ENCODE data around the gene SRD5A1.
A peak's percentile ranks its signal among the peaks of the same experiment; 100 is the strongest.

SRD5A1 gene

DNA sequence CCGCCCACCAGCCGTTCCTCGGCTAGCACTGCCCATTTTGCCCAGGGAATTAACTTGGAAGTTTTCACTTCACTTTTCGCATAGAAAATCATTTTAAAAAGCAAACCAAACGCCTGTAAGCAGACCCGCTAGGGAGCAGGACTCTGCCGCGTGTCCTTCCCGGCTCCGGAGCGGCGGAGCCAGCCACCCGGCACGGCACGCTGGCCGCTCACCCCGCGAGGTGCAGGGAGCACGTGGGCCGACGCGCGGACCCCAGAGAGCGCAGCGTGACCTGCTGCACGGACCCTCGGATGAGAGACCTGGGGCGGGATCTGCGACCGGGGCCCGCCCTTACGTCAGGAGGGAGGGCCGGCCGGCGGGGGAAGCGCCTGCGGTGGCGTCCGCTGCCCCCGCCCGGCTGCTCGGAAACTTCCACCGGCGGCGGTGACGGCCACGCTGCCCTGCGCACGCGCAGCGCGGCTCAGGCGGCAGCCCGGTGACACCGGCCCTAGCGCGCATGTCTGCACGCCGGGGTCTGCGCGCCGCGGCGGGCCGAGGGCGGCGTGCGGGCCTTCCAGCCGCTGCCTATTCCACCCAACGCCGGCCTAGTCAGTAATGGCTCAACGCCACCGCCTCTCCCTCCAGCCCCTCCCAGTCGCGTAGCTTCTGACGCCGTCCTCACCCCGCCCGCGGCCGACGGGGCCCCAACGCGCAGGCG lies 79.5 kb downstream of the SRD5A1 start:
- peak; percentile 92 for DNase-seq (ENCODE audit: low read depth)

DNA sequence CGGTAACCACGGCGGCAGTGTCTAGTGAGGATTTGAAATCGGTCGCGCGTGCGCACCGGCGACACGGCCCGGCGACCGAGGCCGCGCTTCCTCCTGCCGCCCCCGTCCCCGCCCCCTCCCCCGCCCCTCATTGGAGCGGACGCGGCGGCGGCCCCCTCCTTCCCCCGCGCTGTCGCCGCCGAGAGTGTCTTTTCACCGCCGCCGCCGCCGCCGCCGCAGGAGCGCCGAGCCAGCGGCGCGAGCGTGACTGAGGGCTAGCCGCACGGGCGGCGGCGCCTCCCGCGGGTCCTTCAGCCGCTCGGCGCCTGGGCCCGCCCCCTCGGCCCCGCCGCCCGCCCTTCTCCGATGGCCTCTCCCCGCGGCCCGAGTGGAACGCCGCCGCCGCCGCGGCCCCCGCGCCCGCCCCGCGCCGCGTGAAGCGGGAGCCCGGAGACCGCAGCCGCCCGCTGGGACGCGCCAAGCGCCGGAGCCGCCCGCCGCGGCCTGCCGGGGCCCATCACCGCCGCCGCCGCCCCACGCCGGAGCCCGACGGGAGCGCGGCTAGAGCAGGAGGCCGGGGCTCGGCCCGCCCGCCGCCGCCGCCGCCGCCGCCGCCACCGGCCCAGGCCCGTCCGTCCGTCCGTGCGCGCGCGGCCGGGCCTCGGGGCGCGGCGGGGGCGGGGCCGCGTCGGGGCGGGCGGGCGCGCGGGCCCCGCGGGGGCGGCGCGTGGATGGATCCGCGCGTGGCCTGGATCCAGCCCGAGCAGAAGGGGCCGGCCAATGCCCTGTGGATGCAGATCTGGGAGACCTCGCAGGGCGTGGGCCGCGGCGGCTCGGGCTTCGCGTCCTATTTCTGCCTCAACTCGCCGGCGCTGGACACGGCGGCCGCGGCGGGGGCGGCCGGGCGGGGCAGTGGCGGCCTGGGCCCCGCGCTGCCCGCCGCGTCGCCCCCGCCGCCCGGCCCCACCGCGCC lies 80.3 kb downstream of the SRD5A1 start, which contains the start of gene TENT4A:
Gene TENT4A (plus strand): TSS at position 159 of the 952 bp plus-strand sequence. CDS start 552 bp downstream, at position 711.
- no peak for DNase-seq (ENCODE audit: low read depth)

DNA sequence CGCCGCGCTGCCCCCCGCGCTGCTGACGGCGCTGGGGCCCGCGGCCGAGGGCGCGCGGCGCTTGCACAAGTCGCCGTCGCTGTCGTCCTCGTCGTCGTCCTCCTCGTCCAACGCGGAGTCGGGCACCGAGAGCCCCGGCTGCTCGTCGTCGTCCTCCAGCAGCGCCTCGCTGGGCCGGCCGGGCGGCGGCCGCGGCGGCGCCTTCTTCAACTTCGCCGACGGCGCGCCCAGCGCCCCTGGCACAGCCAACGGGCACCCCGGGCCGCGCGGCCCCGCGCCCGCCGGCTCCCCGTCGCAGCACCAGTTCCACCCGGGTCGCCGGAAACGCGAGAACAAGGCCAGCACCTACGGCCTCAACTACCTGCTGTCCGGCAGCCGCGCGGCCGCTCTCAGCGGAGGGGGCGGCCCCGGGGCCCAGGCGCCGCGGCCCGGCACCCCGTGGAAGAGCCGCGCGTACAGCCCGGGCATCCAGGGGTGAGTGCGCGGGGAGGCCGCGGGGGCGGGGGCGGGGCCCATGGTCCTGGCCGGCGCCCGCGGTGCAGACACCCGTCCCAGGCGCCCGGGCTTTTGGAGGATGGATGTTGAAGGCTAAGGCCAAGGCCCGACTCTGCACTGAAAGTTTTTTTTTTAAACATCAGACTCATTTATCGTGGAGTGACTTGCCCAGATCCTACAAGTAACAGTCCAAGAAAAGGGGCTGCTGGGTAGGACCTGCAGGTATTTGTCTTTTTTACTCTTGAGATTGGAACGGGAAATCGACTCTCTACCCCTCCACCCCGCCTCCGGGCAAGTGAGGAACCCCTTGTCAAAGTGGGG lies 81.2 kb downstream of the SRD5A1 start:
- DNase-seq (ENCODE audit: low read depth): no peak

DNA sequence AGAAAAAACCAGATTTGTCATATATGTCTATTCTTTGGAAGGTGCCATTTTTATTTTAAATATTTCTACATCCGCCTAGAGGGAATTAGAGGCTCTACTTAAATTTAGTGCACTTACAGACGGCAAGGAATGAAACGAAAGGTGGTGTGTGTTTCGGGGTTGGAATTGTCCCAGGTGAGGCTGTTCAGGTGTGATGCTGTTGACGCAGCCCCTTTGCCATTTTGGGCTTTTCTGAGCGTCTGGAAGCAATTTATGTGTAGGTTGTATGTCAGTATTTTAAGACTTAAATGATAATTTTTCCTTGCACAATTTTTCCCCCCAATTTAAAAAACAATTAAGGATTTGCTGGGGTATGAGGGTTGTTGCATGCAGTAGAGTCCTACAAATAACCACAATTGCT lies 82.0 kb downstream of the SRD5A1 start:
- no peak for DNase-seq (ENCODE audit: low read depth)

DNA sequence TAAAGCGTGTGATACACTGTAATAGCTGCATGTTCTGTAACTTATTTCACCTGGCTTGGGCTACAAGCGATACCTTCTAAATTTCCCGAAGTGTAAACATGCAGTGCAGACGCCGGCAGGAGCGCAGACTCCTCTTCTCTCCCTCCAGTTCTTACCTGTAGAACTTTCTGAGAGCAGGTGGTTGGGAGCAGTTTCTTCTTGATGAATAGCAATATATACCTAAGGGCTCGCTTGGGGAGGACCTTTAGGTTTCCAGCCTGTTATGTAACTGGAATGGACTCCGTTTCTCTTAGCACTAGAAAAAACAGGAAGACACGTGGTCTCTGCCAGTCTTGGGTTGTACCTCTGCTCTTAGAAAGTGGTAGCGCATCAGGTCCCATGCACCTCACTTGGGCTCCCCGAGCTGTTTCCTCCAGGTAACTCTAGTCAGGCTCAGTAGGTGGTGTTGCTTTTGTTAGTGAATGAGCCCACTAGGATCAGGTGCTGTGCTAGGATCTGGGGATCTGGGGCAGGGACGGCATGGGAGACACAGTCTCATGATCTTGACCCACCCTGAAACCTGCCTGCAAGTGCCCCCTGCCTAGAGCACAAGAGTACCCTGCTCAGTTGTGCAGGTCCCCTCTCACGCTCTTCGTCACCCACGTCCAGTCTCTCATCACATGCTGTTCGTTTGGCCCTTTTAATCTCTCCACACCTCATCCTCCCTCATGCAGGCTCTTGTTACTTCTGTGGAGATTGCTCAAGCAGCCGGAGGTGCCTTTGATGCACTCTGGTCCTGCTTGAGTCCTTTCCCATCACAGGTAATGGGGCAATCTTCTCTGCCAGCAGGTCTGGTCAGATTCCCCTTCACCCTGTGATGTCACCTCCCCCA lies 82.8 kb downstream of the SRD5A1 start:
- DNase-seq (ENCODE audit: low read depth): no peak

DNA sequence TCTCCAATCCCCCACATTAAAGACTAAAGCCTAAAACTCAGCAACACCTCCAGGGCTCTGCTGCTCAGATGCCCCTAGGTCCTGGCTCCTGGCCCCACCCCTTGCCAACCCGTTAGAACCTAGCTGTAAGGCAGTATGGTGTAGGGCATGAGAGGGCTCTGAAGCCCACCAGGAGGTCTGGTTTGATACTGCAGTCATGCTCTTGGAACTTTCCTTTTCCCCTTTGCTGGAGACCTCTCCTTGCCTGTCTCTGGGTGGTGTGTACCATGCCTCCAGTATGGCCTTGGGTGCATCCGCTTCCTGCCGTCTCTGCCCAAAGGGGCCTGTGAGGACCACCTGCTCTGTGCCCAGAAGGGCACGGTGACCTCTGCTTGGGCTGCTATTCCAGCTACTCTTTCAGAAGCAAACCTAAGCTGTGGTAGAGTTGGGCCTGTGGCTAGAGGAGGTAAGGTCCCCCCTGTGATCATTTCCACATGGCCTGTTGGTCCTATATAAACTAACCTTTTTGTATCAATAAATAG lies 83.4 kb downstream of the SRD5A1 start:
- no peak for DNase-seq (ENCODE audit: low read depth)

DNA sequence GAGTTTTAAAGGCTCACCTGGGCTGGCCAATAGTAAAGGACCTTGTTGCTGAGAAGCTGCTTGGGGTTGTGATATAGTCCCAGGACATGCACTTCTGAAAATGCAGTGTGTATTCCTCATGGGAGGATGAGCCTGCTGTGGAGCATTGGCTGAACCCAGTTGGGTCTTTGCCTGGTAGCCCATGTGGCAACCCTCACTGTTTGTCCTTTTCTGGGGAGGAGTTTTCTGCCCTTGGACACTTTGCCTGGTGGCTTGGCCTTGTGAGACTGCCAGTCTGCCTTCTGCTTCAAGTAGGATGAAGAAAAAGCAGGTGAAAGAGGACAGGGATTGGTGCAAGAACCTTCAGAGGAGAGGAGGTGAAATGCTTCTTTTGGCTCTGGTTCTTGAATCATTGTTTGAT lies 84.0 kb downstream of the SRD5A1 start:
- no peak for DNase-seq (ENCODE audit: low read depth)

DNA sequence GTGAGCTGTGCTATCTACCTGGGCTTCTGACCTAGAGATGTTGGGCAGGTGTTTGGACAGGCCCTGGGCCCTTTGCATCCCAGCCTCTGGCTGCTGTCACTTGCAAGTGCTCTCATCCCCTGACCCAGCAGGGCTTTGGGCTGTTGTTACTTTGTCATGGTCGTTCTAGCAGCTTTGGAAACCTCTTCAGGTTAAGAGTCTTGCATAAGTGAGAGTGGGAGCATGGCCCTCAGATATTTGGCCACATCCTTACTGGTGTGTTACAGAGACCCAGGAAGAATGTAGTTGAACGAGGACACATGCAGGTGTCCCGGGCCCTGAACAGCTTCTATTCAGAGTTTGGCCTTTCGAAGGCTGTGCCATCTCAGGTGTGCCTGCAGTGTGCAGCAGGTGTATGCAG lies 84.4 kb downstream of the SRD5A1 start:
- DNase-seq (ENCODE audit: low read depth): no peak

DNA sequence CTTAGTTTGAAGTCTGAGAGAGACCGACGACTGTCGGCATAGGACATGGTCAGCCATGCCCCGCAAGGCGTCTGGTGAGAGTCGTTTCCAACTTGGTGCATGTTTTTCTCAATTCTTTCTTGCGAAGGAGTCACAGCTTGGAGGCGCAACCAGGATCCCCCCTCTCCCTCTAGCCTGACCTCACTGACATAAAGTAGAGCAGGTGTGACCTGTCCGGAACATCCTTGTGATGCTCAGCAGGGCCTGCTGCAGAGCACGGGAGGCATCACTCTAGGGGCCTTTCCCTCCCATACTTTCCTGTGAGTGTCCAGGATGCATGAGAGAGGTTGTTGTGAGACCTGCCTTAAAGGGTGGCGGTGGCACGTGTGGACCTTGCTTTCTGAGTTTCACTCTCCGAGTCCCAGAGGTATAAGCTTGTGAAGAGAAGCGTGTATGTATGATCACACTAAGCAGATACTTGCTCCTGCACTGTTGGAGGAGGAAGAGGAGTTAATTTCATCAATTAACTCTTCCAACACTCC lies 85.0 kb downstream of the SRD5A1 start:
- DNase-seq (ENCODE audit: low read depth): no peak

DNA sequence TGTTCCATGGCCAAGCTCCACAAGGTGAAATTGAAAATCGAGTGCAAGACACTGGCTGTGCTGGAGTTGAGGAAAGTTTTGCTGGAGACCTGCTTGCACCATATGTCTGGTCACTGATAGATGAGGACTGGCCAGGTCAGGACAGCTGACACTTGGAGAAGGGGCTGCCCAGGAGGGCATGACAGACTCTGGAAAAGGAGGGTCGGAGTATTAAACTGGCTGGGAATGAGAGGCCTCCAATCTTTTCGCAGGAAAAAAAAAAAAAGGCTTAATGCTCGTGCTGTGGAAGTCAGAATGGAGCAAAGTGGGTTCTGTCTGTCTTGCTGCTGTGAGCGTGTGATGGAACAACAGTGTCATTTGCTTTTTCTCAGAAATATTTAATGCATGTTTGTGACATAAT lies 85.5 kb downstream of the SRD5A1 start:
- DNase-seq (ENCODE audit: low read depth): no peak

DNA sequence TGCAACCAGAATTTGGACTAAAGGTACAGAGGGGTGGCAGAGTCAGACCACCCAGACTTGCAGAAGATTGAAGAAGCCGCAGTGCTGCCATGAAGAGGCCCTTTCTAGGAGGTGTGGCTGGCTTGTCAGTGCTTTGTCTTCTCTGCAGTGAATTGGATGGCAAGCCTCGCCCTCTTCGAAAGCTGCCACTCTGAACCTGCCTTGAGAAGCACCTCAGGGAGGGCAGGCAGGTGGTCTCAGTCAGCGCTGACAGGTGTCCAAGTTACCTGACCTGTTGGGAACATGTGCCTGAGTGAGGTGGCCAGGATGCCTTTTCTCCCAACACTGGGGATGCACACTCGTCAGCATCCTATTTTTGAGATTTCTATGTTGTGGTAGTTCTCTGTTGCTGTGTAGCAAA lies 86.2 kb downstream of the SRD5A1 start:
- DNase-seq (ENCODE audit: low read depth): no peak

DNA sequence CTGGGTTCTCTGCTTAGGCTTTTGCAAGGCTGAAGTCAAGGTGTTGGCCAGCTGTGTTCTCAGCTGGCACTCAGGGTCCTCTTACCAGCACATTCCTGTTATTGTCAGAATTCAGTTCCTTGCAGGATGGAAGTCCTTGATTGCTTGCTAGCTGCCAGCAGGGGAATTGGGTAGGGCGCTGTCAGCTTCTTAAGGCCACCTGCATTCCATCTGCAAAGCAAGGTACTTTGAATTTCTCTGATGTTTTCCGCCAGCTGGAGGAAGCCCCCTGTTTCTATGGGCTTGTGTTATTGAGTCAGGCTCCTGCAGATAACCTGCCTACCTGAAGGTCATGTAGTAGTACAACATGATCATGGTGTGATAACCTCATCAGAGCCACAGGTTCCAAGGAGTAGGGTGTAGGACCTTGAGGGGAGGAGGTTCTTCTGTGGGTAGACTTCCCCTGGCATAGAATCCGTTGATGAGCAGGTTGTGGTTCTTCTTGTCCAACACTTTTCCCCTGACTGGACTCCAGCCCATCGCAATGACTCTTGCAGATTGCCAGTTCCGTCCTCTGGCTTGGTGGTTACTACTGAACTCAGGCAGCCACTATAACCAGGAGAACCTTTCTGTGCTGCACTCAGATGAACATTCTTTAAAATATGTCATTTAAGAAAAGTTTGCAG lies 86.8 kb downstream of the SRD5A1 start:
- no peak for DNase-seq (ENCODE audit: low read depth)

DNA sequence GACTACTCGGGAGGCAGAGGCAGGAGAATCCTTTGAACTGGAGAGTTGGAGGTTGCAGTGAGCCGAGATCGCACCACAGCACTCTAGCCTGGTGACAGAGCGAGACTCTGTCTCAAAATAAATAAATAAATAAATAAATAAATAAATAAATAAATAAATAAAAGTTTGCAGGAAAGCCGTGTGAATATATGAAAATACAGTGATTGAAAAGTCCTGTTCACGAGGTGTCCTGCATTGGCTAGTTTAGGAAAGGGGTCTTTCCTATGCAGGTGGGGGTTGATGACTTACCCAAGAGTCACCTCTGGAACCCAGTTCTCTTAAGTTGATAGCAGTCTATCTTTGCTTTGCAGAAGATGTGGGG lies 87.3 kb downstream of the SRD5A1 start:
- DNase-seq (ENCODE audit: low read depth): no peak

DNA sequence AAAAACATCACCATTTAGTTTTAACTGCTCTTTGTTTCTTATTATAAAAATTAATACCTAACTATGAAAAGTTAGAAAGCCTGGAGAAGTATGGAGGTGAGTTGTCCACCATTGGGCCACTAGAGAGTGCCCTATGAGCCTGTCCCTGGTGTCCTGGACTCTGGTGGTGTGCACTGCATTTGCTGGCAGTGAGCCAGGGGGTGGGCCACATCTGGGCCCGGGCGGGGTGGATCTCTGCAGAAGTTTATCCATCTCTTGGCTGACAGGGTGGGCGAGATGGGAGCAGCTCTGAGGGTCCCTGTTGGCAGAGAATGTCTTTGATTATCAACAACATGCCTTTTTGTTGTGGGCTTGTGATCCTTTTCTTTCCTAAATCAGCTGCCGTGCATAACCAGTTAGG lies 88.2 kb downstream of the SRD5A1 start:
- no peak for DNase-seq (ENCODE audit: low read depth)

DNA sequence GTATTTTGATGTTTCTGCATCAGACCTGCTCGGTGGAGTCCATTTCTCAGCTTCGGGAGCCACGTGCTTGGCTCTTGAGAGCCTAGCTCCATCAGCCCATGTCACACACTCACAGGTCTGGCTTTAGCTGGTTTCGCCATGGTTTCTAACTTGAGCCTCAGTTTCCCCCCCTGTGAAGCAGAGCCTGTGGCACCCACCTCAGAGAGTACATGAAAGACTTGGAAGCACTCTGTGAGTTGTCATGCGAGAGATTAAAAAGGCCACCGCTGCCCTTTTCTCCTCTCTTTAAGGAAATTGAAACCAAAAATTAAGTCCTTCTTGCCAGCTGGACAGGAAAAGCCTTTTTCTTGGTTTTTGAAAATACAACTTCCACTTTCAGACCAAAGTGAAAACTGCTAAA lies 88.8 kb downstream of the SRD5A1 start:
- no peak for DNase-seq (ENCODE audit: low read depth)

DNA sequence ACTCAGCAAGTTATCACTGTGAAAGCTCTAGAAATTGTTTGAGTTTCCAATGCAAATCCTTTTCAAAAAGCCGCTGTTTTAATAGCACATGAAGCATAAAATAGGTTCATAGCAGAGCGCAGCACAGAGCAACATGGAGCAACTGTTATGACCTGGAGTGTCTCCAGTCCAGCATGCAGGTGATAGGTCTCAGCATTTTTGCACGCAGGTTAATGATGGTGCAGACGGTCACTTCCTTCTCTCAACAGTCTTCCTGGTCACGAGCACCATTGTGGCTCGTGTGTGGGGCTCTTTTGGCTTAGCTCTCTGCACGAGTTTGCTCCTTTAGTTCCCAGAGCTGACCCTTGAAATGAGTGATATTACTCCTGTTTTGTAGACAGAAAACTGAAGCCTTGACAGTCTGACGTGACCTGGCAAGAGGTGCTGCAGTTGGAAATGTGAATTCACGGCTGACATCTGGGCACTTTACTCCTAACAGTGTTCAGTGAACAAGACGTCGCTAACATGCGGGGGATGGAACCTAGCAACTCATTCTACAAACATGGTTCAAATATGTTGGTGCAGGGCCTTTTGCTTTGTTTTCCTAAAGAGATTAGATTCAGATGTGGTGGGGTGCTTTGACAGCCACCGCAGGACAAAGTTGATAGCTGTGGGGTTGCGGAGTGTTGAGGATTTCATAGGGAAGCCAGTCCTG lies 90.0 kb downstream of the SRD5A1 start:
- DNase-seq (ENCODE audit: low read depth): no peak

DNA sequence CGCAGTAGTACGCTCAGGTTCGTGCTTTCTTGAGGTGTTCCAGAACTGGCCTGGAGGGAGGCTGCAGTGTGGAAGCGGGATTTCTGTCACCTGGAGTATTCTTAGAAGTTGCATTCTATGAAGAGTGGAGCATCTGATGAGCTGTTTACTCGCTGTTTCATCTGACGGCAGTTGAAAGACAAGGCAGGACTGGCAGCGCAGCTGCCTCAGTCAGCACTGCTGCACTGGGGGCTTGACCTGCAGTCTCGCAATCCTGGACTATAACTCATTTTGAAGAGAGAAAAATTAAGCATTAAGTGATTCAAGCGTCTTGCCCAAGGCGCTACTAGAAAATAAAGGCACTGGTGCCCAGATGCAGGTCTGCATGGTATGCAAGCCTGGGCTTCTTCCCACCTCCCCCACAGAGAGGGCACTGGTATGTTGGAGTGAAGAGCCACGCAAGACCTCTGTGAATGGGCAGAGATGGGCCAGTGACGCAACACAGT lies 90.6 kb downstream of the SRD5A1 start:
- DNase-seq (ENCODE audit: low read depth): no peak
